HepG2 (cell line): ENCODE data around the gene TNXB. TPM values are rescaled to one million over a fixed set of nuclear protein-coding genes. Genes with fewer than 3 reads are reported as not detected.

Source experiments
- ARHGAP35 ChIP-seq: sonication (generic); formaldehyde crosslinking; IDR thresholded peaks from 2 replicates; pipeline ENCODE4 v1.9.0; 2022; ENCODE audit warnings: mild to moderate bottlenecking, inconsistent platforms, moderate library complexity, missing genetic modification reagents, borderline replicate concordance
- ETV5 ChIP-seq: IDR thresholded peaks from 2 replicates; pipeline ENCODE4 v1.6.1; 2018; ENCODE audit warnings: missing biosample characterization, missing genetic modification reagents, inconsistent platforms, borderline replicate concordance
- GABPA ChIP-seq, 2 experiments: IDR thresholded peaks; 2 replicates each; pipeline ENCODE4 v1.6.1; 2011 to 2016; ENCODE audit warnings: low read depth in 2 of 2, low read length in 1 of 2, missing biosample characterization in 1 of 2, missing genetic modification characterization in 1 of 2
- GATA4 ChIP-seq: sonication (generic); IDR thresholded peaks from 2 replicates; pipeline ENCODE4 v1.6.1; 2016; ENCODE audit warnings: antibody characterized with exemption, low read depth, borderline replicate concordance
- KDM4B ChIP-seq: sonication (generic); formaldehyde crosslinking; IDR thresholded peaks from 2 replicates; pipeline ENCODE4 v1.4.0; 2020; ENCODE audit warnings: missing genetic modification reagents
- KDM5B ChIP-seq: sonication (generic); formaldehyde crosslinking; IDR thresholded peaks from 2 replicates; pipeline ENCODE4 v1.4.0; 2020; ENCODE audit warnings: missing genetic modification reagents, mild to moderate bottlenecking, borderline replicate concordance
- KLF13 ChIP-seq: sonication (generic); formaldehyde crosslinking; IDR thresholded peaks from 2 replicates; pipeline ENCODE4 v1.4.0; 2020; ENCODE audit warnings: mild to moderate bottlenecking, missing genetic modification reagents
- MAF1 ChIP-seq: sonication (generic); formaldehyde crosslinking; IDR thresholded peaks from 2 replicates; pipeline ENCODE4 v1.5.0; 2020; ENCODE audit warnings: missing genetic modification reagents, borderline replicate concordance
- MAFG ChIP-seq: sonication (generic); formaldehyde crosslinking; IDR thresholded peaks from 2 replicates; pipeline ENCODE4 v1.5.1; 2020; ENCODE audit warnings: mild to moderate bottlenecking, missing genetic modification reagents
- MEIS2 ChIP-seq: sonication (generic); formaldehyde crosslinking; IDR thresholded peaks from 2 replicates; pipeline ENCODE4 v1.9.0; 2021; ENCODE audit warnings: mild to moderate bottlenecking, missing genetic modification reagents
- POGZ ChIP-seq: sonication (generic); formaldehyde crosslinking; IDR thresholded peaks from 2 replicates; pipeline ENCODE4 v1.4.0; 2020; ENCODE audit warnings: mild to moderate bottlenecking, missing genetic modification reagents
- SNAPC4 ChIP-seq: sonication (generic); formaldehyde crosslinking; IDR thresholded peaks from 2 replicates; pipeline ENCODE4 v1.4.0; 2020; ENCODE audit warnings: mild to moderate bottlenecking, missing genetic modification reagents
- SOX13 ChIP-seq, 3 experiments: fragments of 450-650 bp in 1 of 3; sonication (generic) in 1 of 3; formaldehyde crosslinking in 1 of 3; IDR thresholded peaks in 2 of 3; conservative IDR thresholded peaks in 1 of 3; 2 replicates each; pipeline versions ENCODE4 v1.5.0 to v1.6.1; 2016 to 2020; ENCODE audit warnings: antibody characterized with exemption in 1 of 3, mild to moderate bottlenecking in 1 of 3, missing compliant biosample characterization in 1 of 3, missing genetic modification reagents in 1 of 3, moderate library complexity in 1 of 3
- SP1 ChIP-seq, 2 experiments: fragments of 450-650 bp in 1 of 2; sonication (generic) in 1 of 2; formaldehyde crosslinking in 1 of 2; IDR thresholded peaks; 2 replicates each; pipeline versions ENCODE4 v1.4.0 to v1.6.1; 2016 to 2020; ENCODE audit warnings: missing genetic modification reagents in 1 of 2
- TBL1XR1 ChIP-seq: fragments of 150-350 bp; IDR thresholded peaks from 2 replicates; pipeline ENCODE4 v1.6.1; 2014; ENCODE audit warnings: borderline replicate concordance, low read length; ENCODE audit not compliant: partially characterized antibody
- ZBTB1 ChIP-seq: sonication (generic); formaldehyde crosslinking; IDR thresholded peaks from 2 replicates; pipeline ENCODE4 v1.4.0; 2020; ENCODE audit warnings: missing genetic modification reagents, borderline replicate concordance
- ZNF234 ChIP-seq: sonication (generic); formaldehyde crosslinking; conservative IDR thresholded peaks from 2 replicates; pipeline ENCODE4 v1.5.1; 2020; ENCODE audit warnings: mild to moderate bottlenecking, missing genetic modification reagents
- ZNF343 ChIP-seq: sonication (generic); formaldehyde crosslinking; IDR thresholded peaks from 2 replicates; pipeline ENCODE4 v1.4.0; 2020; ENCODE audit warnings: mild to moderate bottlenecking, missing genetic modification reagents
- ZNF550 ChIP-seq: sonication (generic); formaldehyde crosslinking; IDR thresholded peaks from 2 replicates; pipeline ENCODE4 v1.4.0; 2020; ENCODE audit warnings: mild to moderate bottlenecking, missing genetic modification reagents, borderline replicate concordance
- ZNF552 ChIP-seq: sonication (generic); formaldehyde crosslinking; IDR thresholded peaks from 2 replicates; pipeline ENCODE4 v1.9.0; 2022; ENCODE audit warnings: missing genetic modification reagents, mild to moderate bottlenecking, borderline replicate concordance
- ZNF619 ChIP-seq: sonication (generic); formaldehyde crosslinking; IDR thresholded peaks from 2 replicates; pipeline ENCODE4 v1.4.0; 2020; ENCODE audit warnings: mild to moderate bottlenecking, missing genetic modification reagents
- ZNF709 ChIP-seq: sonication (generic); formaldehyde crosslinking; IDR thresholded peaks from 2 replicates; pipeline ENCODE4 v1.5.0; 2020; ENCODE audit warnings: mild to moderate bottlenecking, missing genetic modification reagents
- ZNF788 ChIP-seq: sonication (generic); formaldehyde crosslinking; IDR thresholded peaks from 2 replicates; pipeline ENCODE4 v1.5.0; 2020; ENCODE audit warnings: mild to moderate bottlenecking, missing genetic modification reagents, borderline replicate concordance
- ZSCAN31 ChIP-seq: sonication (generic); formaldehyde crosslinking; IDR thresholded peaks from 2 replicates; pipeline ENCODE4 v1.5.0; 2020; ENCODE audit warnings: low read depth, mild to moderate bottlenecking, missing genetic modification reagents
- polyA plus RNA-seq, 8 experiments: library from polyadenylated mRNA; depleted of rRNA in 3 of 8; stranded (reverse) in 7 of 8; unstranded in 1 of 8; fragments of >200 nt; fragmentation: Illumina TruSeq in 4 of 8; extraction: Trizol in 4 of 8; gene quantifications; 2 replicates each; pipeline versions ENCODE4 v1.2.1 to v1.2.3, GENCODE V29; 2011 to 2016; ENCODE audit warnings: low read depth in 4 of 8, missing spikeins in 1 of 8, mixed read lengths in 1 of 8; ENCODE audit not compliant: insufficient read depth in 1 of 8
- total RNA-seq, 5 experiments: library from RNA; depleted of rRNA; stranded (reverse); fragments of >200 nt; fragmentation: Illumina TruSeq; extraction: Trizol; gene quantifications; 2 replicates each; pipeline ENCODE4 v1.2.3, GENCODE V29; 2016; ENCODE audit warnings: low read depth in 1 of 5

Gene TNXB
- total and polyA plus RNA-seq, 2 of the 13 experiments (the other 11 are each of a cell fraction or from before 2014, with no cell fraction given) = 1.6 to 2.7 TPM

DNA sequence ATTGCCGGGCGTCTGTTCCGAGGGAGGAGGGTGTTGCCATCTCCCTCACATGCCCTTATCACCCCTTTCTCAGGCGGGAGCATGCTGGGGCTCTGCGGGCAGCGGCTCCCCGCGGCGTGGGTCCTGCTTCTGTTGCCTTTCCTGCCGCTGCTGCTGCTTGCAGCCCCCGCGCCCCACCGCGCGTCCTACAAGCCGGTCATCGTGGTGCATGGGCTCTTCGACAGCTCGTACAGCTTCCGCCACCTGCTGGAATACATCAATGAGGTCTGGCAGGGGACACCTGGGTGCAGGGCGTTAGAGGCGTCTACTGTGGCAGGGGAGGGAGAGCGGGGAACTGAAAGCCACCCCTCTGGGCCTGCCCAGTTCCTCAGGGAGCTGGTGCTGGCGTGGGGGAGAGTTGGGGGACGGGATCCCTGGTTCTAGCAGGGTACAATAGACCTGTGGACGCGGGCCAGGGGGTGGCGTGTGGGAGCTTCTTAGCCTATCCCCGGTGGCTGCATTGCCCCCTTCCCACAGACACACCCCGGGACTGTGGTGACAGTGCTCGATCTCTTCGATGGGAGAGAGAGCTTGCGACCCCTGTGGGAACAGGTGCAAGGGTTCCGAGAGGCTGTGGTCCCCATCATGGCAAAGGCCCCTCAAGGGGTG, 45.5 kb upstream of the TNXB start (continued):
- TF ChIP-seq GATA4 (no peak), ZNF788 (CRISPR knock-in tag) (0 out of 2 replicates have a peak, but pooled peaks have one; percentile 31), KLF13 (CRISPR knock-in tag) (0 out of 2 replicates have a peak, but pooled peaks have one; percentile 13), ZNF343 (CRISPR knock-in tag) (no peak), ZSCAN31 (CRISPR knock-in tag) (peak; percentile 47; the same call in 1 of the 2 replicates), GABPA (IDR thresholded peaks at IDR 0.05; ENCODE audit: low read depth, low read length) (no peak), GABPA (CRISPR knock-in tag; IDR thresholded peaks at IDR 0.05; ENCODE audit: low read depth) (no peak), ZNF552 (CRISPR knock-in tag) (peak; percentile 71), ZNF709 (0 out of 2 replicates have a peak, but pooled peaks have one; percentile 36), SNAPC4 (CRISPR knock-in tag) (peak; percentile 26; the same call in 1 of the 2 replicates), SP1 (IDR thresholded peaks at IDR 0.05) (no peak), SP1 (CRISPR knock-in tag; IDR thresholded peaks at IDR 0.05) (peak; percentile 24; the same call in 1 of the 2 replicates), ZNF619 (CRISPR knock-in tag) (peak; percentile 62; the same call in 1 of the 2 replicates), POGZ (CRISPR knock-in tag) (no peak; the same call in 1 of the 2 replicates), MEIS2 (CRISPR knock-in tag) (no peak; the same call in 1 of the 2 replicates), ZBTB1 (CRISPR knock-in tag) (0 out of 2 replicates have a peak, but pooled peaks have one; percentile 15), ARHGAP35 (CRISPR knock-in tag) (0 out of 2 replicates have a peak, but pooled peaks have one; percentile 36), ZNF234 (CRISPR knock-in tag) (no peak), MAFG (CRISPR knock-in tag) (no peak), SOX13 (IDR thresholded peaks at IDR 0.05) (0 out of 2 replicates have a peak, but pooled peaks have one; percentile 14), SOX13 (CRISPR knock-in tag; conservative IDR thresholded peaks at IDR 0.05 in 1 of 2, IDR thresholded peaks at IDR 0.05 in 1 of 2) (no peak; a peak in 1 of 4 replicates), TBL1XR1 (no peak), KDM4B (CRISPR knock-in tag) (peak; percentile 42; the same call in 1 of the 2 replicates), ZNF550 (CRISPR knock-in tag) (peak; percentile 27; the same call in 1 of the 2 replicates), KDM5B (CRISPR knock-in tag) (peak; percentile 62; the same call in 1 of the 2 replicates), ETV5 (CRISPR knock-in tag) (peak; percentile 48), MAF1 (CRISPR knock-in tag) (0 out of 2 replicates have a peak, but pooled peaks have one; percentile 24)
